ENCODE results near the gene PREP. TPM values are rescaled to one million over a fixed set of nuclear protein-coding genes. Genes with fewer than 3 reads are reported as not detected.

PREP gene
- total and polyA plus RNA-seq, 2 of the 8 experiments (the other 6 are each of a cell fraction or from before 2014, with no cell fraction given), result 26.8 to 70.0 TPM

- Histone ChIP-seq H2BK5ac (ENCODE audit: low read depth, low read length) (no peak overlapping the region), H3K4me3 (ENCODE audit: extremely low read depth in 1 of 4, insufficient read depth in 2 of 4, low read depth in 3 of 4, low read length in 4 of 4) (no peak overlapping the region), H3K79me1 (ENCODE audit: low read depth, low read length) (peaks cover 3% of the 10 kb centered on the region), H2AK5ac (ENCODE audit: low read depth, low read length) (no peak overlapping the region), H3K14ac (ENCODE audit: insufficient read length) (no peak overlapping the region), H4K8ac (ENCODE audit: extremely low read depth, insufficient read depth, low read length) (no peak overlapping the region), H3K36me3 (ENCODE audit: control insufficient read depth in 2 of 4, insufficient read depth in 4 of 4, low read length in 3 of 4) (no peaks in the 10 kb centered on the region; a peak in 2 of 8 replicates), H2BK12ac (ENCODE audit: low read depth, low read length) (no peak overlapping the region), H2BK120ac (replicated peaks; ENCODE audit: low read depth, low read length) (no peak overlapping the region), H3K9me3 (ENCODE audit: insufficient read depth in 2 of 2, low read depth in 1 of 2, low read length in 1 of 2) (no peaks in the 10 kb centered on the region), H4K91ac (replicated peaks; ENCODE audit: insufficient read length, low read length) (no peak overlapping the region), H2BK15ac (ENCODE audit: low read length) (no peak overlapping the region), H3K23me2 (ENCODE audit: low read depth, low read length) (no peaks in the 10 kb centered on the region), H3K4ac (replicated peaks; ENCODE audit: insufficient read length, low read depth, low read length) (no peak overlapping the region), H4K5ac (ENCODE audit: insufficient read length, low read depth, low read length) (no peak overlapping the region), H3K4me2 (ENCODE audit: insufficient read depth in 1 of 2, low read depth in 2 of 2, low read length in 2 of 2) (no peak overlapping the region), H3K27ac (ENCODE audit: low read depth, low read length) (no peak overlapping the region), H3K56ac (replicated peaks; ENCODE audit: insufficient read length, low read depth, low read length) (no peak overlapping the region), H3K4me1 (replicated peaks in 1 of 4; ENCODE audit: control insufficient read depth in 3 of 4, insufficient read depth in 4 of 4, low read length in 3 of 4) (peaks cover 0 to 2% (median 0%) of the 10 kb centered on the region in 4 experiments; a peak in 1 of 7 replicates), H3K18ac (ENCODE audit: extremely low read depth, low read length) (no peak overlapping the region), H4K20me1 (replicated peaks in 1 of 2; ENCODE audit: control insufficient read depth in 1 of 2, insufficient read depth in 2 of 2, low read length in 2 of 2) (peaks cover 0 to 7% of the 10 kb centered on the region in 2 experiments), H3K9ac (replicated peaks in 1 of 4; ENCODE audit: extremely low read depth in 1 of 4, low read depth in 3 of 4, low read length in 3 of 4) (no peak overlapping the region), H3K27me3 (replicated peaks in 1 of 4; ENCODE audit: control insufficient read depth in 3 of 4, extremely low read depth in 1 of 4, insufficient read depth in 3 of 4, low read length in 3 of 4) (no peaks in the 10 kb centered on the region), H3K79me2 (ENCODE audit: control insufficient read depth in 1 of 2, insufficient read depth in 2 of 2, low read length in 2 of 2) (peaks cover 0 to 9% of the 10 kb centered on the region in 2 experiments; a peak in 2 of 4 replicates), H2AFZ (ENCODE audit: low read length) (no peak overlapping the region), H2BK20ac (ENCODE audit: low read length) (no peak overlapping the region), H3K23ac (ENCODE audit: insufficient read length) (no peak overlapping the region)
- POLR2A ChIA-PET (ENCODE audit: partially characterized antibody), result interaction anchor here (0.6 to 1.1 kb wide), 3 partner anchors 14 to 529 kb away, joined by 3 read pairs; partner anchors contain the start of genes HACE1 and PREP
- DNase-seq (ENCODE audit: low read depth in 1 of 2, low spot score in 2 of 2), result no peak
- CTCF ChIA-PET (ENCODE audit: partially characterized antibody), result interaction anchor here (0.6 to 2.2 kb wide), 6 partner anchors 10 to 735 kb away, joined by 3 to 9 read pairs (median 4); no protein-coding TSS in a partner anchor
- 94% methylated on average over 6 of the region's 6 CpGs; no CpG with 5 or more reads in 1 of the 2 experiments for WGBS, 2 experiments (ENCODE audit: extremely low coverage in 1 of 2, insufficient coverage in 1 of 2, insufficient read length in 1 of 2, insufficient replicate concordance in 2 of 2, low coverage in 1 of 2, low lambda C conversion rate in 2 of 2, missing lambda C conversion rate in 1 of 2)
- FAIRE-seq, result no peak
- no peak for TF ChIP-seq JUN (IDR thresholded peaks at IDR 0.05; ENCODE audit: low read depth, low read length)
- no peak for TF ChIP-seq RNF2 (IDR thresholded peaks at IDR 0.05; ENCODE audit: borderline replicate concordance, low read depth, low read length, missing control alignments, poor library complexity, severe bottlenecking)
- TF ChIP-seq HDAC6 (IDR thresholded peaks at IDR 0.05; ENCODE audit: low read depth, low read length), result no peak
- no peak for TF ChIP-seq CHD2 (IDR thresholded peaks at IDR 0.05; ENCODE audit: low read length)
- TF ChIP-seq CBX5 (IDR thresholded peaks at IDR 0.05; ENCODE audit: low read depth, low read length), result no peak
Measured at GRCh38 chr6:105388392-105388791, 14.5 kb downstream of the PREP start.

Data from H1 (cell line).